ENCODE data around the gene DNAJB9.

The DNAJB9 gene

GRCh38 chr7:108604307-108605077 lies 34.8 kb downstream of the DNAJB9 start:
- no peak for DNase-seq

- no peak for DNase-seq
Observed at GRCh38 chr7:108605559-108606201, 36.0 kb downstream of the DNAJB9 start.

DNA sequence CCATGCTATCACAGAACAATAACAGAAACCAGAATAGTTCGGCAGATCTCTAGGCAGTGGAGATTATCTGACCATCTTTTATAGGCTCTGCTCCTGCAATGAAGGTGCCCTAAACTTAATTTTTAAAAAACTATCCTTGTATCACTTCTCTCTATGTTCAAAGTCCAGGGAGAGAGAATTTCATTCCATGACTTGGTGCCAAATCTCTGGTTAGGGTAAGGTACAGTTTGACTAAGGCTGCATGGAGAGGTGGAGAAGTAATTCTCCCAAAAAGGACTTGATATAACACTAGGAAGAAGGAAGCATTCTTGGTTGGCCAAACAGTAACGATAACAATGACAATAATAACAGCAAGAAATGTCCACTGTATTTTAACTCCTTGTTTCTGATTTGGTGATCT lies 40.0 kb downstream of the DNAJB9 start:
- no peak for DNase-seq

- DNase-seq: no peak
Observed at GRCh38 chr7:108611268-108611667, 41.6 kb downstream of the DNAJB9 start.

DNA sequence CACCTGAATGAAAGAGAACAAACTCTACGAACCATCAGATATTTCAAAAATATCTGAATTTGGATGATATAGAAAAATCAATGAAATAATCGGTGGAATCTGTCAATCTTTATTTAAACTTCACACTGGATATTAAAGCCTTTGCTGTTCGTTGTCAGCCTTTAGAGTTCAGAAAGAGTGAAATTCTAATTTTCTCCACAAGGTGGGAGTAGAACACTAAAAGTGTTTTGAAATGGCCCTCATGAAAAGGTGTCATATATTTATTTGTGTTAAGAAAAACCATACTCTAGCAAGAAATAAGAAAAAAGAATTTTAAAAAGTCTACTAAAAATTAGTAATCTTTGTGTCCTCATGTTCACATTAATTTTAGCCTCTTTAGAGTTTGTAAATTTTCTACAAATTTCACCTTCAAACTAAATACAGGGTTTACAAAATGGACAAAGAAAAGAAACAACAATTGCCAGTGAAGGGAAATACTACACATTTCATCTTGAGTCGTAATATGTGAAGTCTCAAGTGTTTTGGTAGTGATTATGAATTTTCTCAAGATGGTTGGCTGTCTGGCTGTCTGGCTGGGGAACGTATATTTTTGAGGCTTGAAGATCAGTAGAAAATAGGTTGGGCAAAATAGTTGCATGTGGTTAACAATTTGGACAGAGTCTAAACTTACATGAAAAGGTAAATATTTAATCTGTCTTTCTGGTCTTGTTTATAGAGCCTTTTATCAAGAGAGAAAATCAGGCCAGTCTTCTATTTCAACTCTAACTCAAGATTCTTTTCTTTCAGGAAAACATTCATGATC lies 43.7 kb downstream of the DNAJB9 start:
- peak in 1 of 56 donors; percentile 69 for DNase-seq

DNA sequence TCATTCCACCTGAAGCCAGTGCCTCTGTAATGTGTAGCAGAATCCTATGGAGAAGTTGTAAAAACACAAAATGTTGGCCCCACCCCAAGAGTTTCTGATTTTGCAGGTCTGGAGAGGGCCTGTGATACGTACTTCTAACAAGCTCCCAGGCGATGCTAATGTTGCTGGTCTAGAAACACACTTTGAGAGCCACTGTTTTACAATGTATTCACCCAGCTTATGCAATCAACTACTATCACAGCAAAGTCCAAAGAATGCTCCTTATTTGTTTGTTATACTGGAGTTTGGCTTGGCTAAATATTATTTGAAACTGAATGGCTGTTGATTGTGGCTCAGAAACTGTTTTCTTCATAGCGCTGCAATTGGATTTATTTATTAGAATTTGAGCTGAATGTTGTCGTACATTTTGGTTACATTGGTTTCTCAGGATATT lies 44.3 kb downstream of the DNAJB9 start:
- DNase-seq: no peak

- no peak for DNase-seq
Observed at GRCh38 chr7:108614896-108615295, 45.2 kb downstream of the DNAJB9 start.

- DNase-seq: no peak
Observed at GRCh38 chr7:108618056-108618455, 48.4 kb downstream of the DNAJB9 start.

- DNase-seq: no peak
Observed at GRCh38 chr7:108623220-108623619, 53.5 kb downstream of the DNAJB9 start.

All from amygdala (tissue), 56 donors.